Skeletal muscle satellite cell (primary cell): ENCODE data around the gene TOR1B.
"Not testable (repeated sequence)": the region's sequence is repeated elsewhere in the genome, so short reads cannot be mapped to it uniquely, and the experiment has no call there.

Experiments
- H3K27me3 ChIP-seq: 2 replicates; pipeline ENCODE4 v1.7.0; 2013; ENCODE audit warnings: low read length; ENCODE audit not compliant: control insufficient read depth, insufficient read depth
- H3K36me3 ChIP-seq: 2 replicates; pipeline ENCODE4 v1.7.0; 2013; ENCODE audit warnings: mild to moderate bottlenecking, control low read depth, low read length; ENCODE audit not compliant: insufficient read depth
- H3K4me1 ChIP-seq: 2 replicates; pipeline ENCODE4 v1.7.0; 2013; ENCODE audit warnings: low read length; ENCODE audit not compliant: control insufficient read depth, insufficient read depth
- H3K4me2 ChIP-seq: 2 replicates; pipeline ENCODE4 v1.7.0; 2013; ENCODE audit warnings: mild to moderate bottlenecking, low read length
- H3K4me3 ChIP-seq: 2 replicates; pipeline ENCODE4 v1.7.0; 2013; ENCODE audit warnings: low read length
- H3K9ac ChIP-seq: 2 replicates; pipeline ENCODE4 v1.7.0; 2013; ENCODE audit warnings: mild to moderate bottlenecking, low read depth, low read length, moderate library complexity
- H3K9me3 ChIP-seq: replicated peaks from 2 replicates; pipeline ENCODE4 v1.7.0; 2013; ENCODE audit warnings: mild to moderate bottlenecking, control low read depth, low read length

The TOR1B gene

GRCh38 chr9:129776938-129777768 lies 25.8 kb upstream of the TOR1B start:
- peaks cover 21% of the 10 kb centered on the region for H3K4me1 ChIP-seq
- H3K36me3 ChIP-seq = no peaks in the 10 kb centered on the region
- peak overlapping the region; percentile 58 for H3K9ac ChIP-seq
- H3K27me3 ChIP-seq = peaks cover 3% of the 10 kb centered on the region
- peak overlapping the region; percentile 59 for H3K4me3 ChIP-seq
- H3K9me3 ChIP-seq = no peaks in the 10 kb centered on the region
- H3K4me2 ChIP-seq = peak overlapping the region; percentile 79

- H3K36me3 ChIP-seq = no peaks in the 10 kb centered on the region
- peak overlapping the region; percentile 79 for H3K4me2 ChIP-seq
- peak overlapping the region; percentile 55 for H3K9ac ChIP-seq
- peaks cover 3% of the 10 kb centered on the region for H3K27me3 ChIP-seq
- H3K9me3 ChIP-seq = no peaks in the 10 kb centered on the region
- H3K4me3 ChIP-seq = no peak overlapping the region
- H3K4me1 ChIP-seq = peaks cover 21% of the 10 kb centered on the region
Measured at GRCh38 chr9:129777769-129778130, 25.2 kb upstream of the TOR1B start.

GRCh38 chr9:129778469-129778868 lies 24.5 kb upstream of the TOR1B start:
- Histone ChIP-seq H3K36me3 (no peaks in the 10 kb centered on the region), H3K4me1 (peaks cover 18% of the 10 kb centered on the region), H3K4me2 (no peak overlapping the region), H3K4me3 (no peak overlapping the region), H3K9ac (no peak overlapping the region), H3K27me3 (peaks cover 3% of the 10 kb centered on the region), H3K9me3 (no peaks in the 10 kb centered on the region)

- no peaks in the 10 kb centered on the region for H3K36me3 ChIP-seq
- no peak overlapping the region for H3K9ac ChIP-seq
- peaks cover 3% of the 10 kb centered on the region for H3K27me3 ChIP-seq
- H3K4me1 ChIP-seq = peaks cover 14% of the 10 kb centered on the region
- H3K4me3 ChIP-seq = no peak overlapping the region
- no peak overlapping the region for H3K4me2 ChIP-seq
- H3K9me3 ChIP-seq = no peaks in the 10 kb centered on the region
Measured at GRCh38 chr9:129779560-129780190, 23.3 kb upstream of the TOR1B start.

- Histone ChIP-seq H3K36me3 (no peaks in the 10 kb centered on the region), H3K4me1 (peaks cover 14% of the 10 kb centered on the region), H3K4me2 (no peak overlapping the region), H3K9me3 (no peaks in the 10 kb centered on the region), H3K4me3 (no peak overlapping the region), H3K27me3 (peaks cover 9% of the 10 kb centered on the region), H3K9ac (no peak overlapping the region)
Measured at GRCh38 chr9:129781131-129781530, 21.9 kb upstream of the TOR1B start.

GRCh38 chr9:129781981-129782380 lies 21.0 kb upstream of the TOR1B start:
- H3K36me3 ChIP-seq = no peaks in the 10 kb centered on the region
- H3K9me3 ChIP-seq = no peaks in the 10 kb centered on the region
- peaks cover 13% of the 10 kb centered on the region for H3K27me3 ChIP-seq
- H3K4me3 ChIP-seq = no peak overlapping the region
- no peak overlapping the region for H3K9ac ChIP-seq
- H3K4me2 ChIP-seq = no peak overlapping the region
- peaks cover 8% of the 10 kb centered on the region for H3K4me1 ChIP-seq

GRCh38 chr9:129783516-129784361 lies 19.2 kb upstream of the TOR1B start:
- Histone ChIP-seq H3K4me2 (no peak overlapping the region), H3K27me3 (peaks cover 22% of the 10 kb centered on the region), H3K4me1 (no peaks in the 10 kb centered on the region), H3K9ac (no peak overlapping the region), H3K36me3 (no peaks in the 10 kb centered on the region), H3K4me3 (no peak overlapping the region), H3K9me3 (no peaks in the 10 kb centered on the region)

- not testable (repeated sequence) for H3K4me1 ChIP-seq, H3K36me3 ChIP-seq, H3K4me2 ChIP-seq, H3K4me3 ChIP-seq, H3K9me3 ChIP-seq, H3K9ac ChIP-seq
- peaks cover 22% of the 10 kb centered on the region for H3K27me3 ChIP-seq
Measured at GRCh38 chr9:129784970-129785369, 18.0 kb upstream of the TOR1B start.

GRCh38 chr9:129785866-129786265 lies 17.1 kb upstream of the TOR1B start:
- Histone ChIP-seq H3K9ac (no peak overlapping the region), H3K4me3 (no peak overlapping the region), H3K27me3 (peaks cover 19% of the 10 kb centered on the region)

GRCh38 chr9:129786481-129786880 lies 16.5 kb upstream of the TOR1B start:
- H3K27me3 ChIP-seq = peaks cover 19% of the 10 kb centered on the region
- no peaks in the 10 kb centered on the region for H3K4me1 ChIP-seq
- no peaks in the 10 kb centered on the region for H3K36me3 ChIP-seq
- no peak overlapping the region for H3K4me2 ChIP-seq
- no peak overlapping the region for H3K9ac ChIP-seq
- no peak overlapping the region for H3K4me3 ChIP-seq
- H3K9me3 ChIP-seq = no peaks in the 10 kb centered on the region

More at GRCh38 chr9:129785866-129786265, 17.1 kb upstream of the TOR1B start:
- Histone ChIP-seq H3K9me3 (no peaks in the 10 kb centered on the region), H3K4me2 (no peak overlapping the region), H3K36me3 (no peaks in the 10 kb centered on the region), H3K4me1 (no peaks in the 10 kb centered on the region)

- H3K36me3 ChIP-seq = no peaks in the 10 kb centered on the region
- no peak overlapping the region for H3K9ac ChIP-seq
- no peak overlapping the region for H3K4me2 ChIP-seq
- H3K9me3 ChIP-seq = no peaks in the 10 kb centered on the region
- no peaks in the 10 kb centered on the region for H3K4me1 ChIP-seq
- peaks cover 25% of the 10 kb centered on the region for H3K27me3 ChIP-seq
- H3K4me3 ChIP-seq = no peak overlapping the region
Measured at GRCh38 chr9:129794549-129794948, 8.4 kb upstream of the TOR1B start.
